Prostate gland (tissue), 2 donors: ENCODE measurements around the gene GABBR2. TPM values are rescaled to one million over a fixed set of nuclear protein-coding genes. Genes with fewer than 3 reads are reported as not detected.

Source experiments
- DNase-seq: peaks from one replicate; pipeline ENCODE4 v3.0.0-alpha.2; 2019; ENCODE audit warnings: low spot score
- H3K27ac ChIP-seq, 2 donors: fragments of 200-600 bp; sonication (generic); 2 replicates each; pipeline ENCODE4 v1.5.1; 2017 to 2019
- H3K27me3 ChIP-seq: fragments of 200-600 bp; sonication (generic); replicated peaks from 2 replicates; pipeline ENCODE4 v1.5.1; 2019; ENCODE audit not compliant: insufficient read depth
- H3K36me3 ChIP-seq, 2 donors: fragments of 200-600 bp; sonication (generic); 1 replicate in 1 of 2; 2 replicates in 1 of 2; pipeline versions ENCODE4 v1.5.1 to v1.8.1; 2017 to 2019
- H3K4me1 ChIP-seq: fragments of 200-600 bp; sonication (generic); replicated peaks from 2 replicates; pipeline ENCODE4 v1.5.1; 2019
- H3K4me3 ChIP-seq, 2 donors: fragments of 200-600 bp; sonication (generic); 2 replicates each; pipeline ENCODE4 v1.5.1; 2017 to 2019
- H3K9me3 ChIP-seq: fragments of 200-600 bp; sonication (generic); 2 replicates; pipeline ENCODE4 v1.5.1; 2017
- CTCF ChIP-seq, 4 experiments: fragments of 200-600 bp in 2 of 4; fragments of 450-650 bp in 2 of 4; sonication (generic) in 2 of 4; IDR thresholded peaks; 1 replicate in 3 of 4; 2 replicates in 1 of 4; pipeline ENCODE4 v1.5.1; 2016 to 2019; ENCODE audit warnings: antibody characterized with exemption in 4 of 4, mild to moderate bottlenecking in 2 of 4, moderate library complexity in 2 of 4
- POLR2A ChIP-seq: fragments of 450-650 bp; IDR thresholded peaks from one replicate; pipeline ENCODE4 v1.6.1; 2016; ENCODE audit warnings: antibody characterized with exemption, mild to moderate bottlenecking
- POLR2AphosphoS5 ChIP-seq: sonication (generic); formaldehyde crosslinking; IDR thresholded peaks from one replicate; pipeline ENCODE4 v1.6.1; 2017; ENCODE audit warnings: antibody characterized with exemption
- WGBS: methylation state at CpG from one replicate; pipeline ENCODE4 v1.1.5; 2018; 5-methylcytosine and 5-hydroxymethylcytosine counted together
- intact Hi-C: fragments of 100-400 bp; cut with DNase I; formaldehyde crosslinking; loops from one replicate; pipeline ENCODE4 v1.14.2; 2022
- total RNA-seq, 2 donors: library from RNA; depleted of rRNA; stranded (reverse); fragments of >200 nt; gene quantifications; one replicate each; pipeline ENCODE4 v1.1.0, GENCODE V29; 2016

Gene GABBR2
- total RNA-seq, 2 donors from 2014 or later, result 0.97 TPM; not detected in 1

DNA sequence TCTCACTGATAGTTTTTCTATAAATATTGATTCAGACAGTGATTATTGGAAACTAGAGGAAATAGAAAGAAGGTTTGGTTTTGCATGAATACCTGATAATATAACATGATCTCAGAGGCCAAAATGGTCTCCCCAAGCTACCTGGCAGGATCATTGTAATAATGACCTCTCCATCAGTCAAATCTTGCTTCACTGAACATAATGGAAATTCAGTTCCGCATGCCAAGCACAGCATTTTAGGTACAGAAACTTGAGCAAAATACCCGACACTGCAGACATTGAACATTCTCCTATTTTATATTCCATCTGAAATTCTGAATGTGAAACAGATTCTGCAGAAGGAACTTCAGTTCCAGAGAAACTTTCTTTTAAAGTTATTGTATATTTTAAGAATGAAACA is 444.2 kb downstream of the GABBR2 start:
- Histone ChIP-seq H3K4me1 (no peaks in the 10 kb centered on the region), H3K27me3 (no peaks in the 10 kb centered on the region), H3K27ac (no peak overlapping the region), H3K9me3 (no peaks in the 10 kb centered on the region), H3K4me3 (no peak overlapping the region), H3K36me3 (no peaks in the 10 kb centered on the region)
- WGBS, result 84% methylated on average over 2 of the region's 2 CpGs
- TF ChIP-seq POLR2AphosphoS5 (no peak), POLR2A (no peak), CTCF (IDR thresholded peaks at IDR 0.05) (no peak)
- intact Hi-C loops, result no loop called here
- no peak for DNase-seq

DNA sequence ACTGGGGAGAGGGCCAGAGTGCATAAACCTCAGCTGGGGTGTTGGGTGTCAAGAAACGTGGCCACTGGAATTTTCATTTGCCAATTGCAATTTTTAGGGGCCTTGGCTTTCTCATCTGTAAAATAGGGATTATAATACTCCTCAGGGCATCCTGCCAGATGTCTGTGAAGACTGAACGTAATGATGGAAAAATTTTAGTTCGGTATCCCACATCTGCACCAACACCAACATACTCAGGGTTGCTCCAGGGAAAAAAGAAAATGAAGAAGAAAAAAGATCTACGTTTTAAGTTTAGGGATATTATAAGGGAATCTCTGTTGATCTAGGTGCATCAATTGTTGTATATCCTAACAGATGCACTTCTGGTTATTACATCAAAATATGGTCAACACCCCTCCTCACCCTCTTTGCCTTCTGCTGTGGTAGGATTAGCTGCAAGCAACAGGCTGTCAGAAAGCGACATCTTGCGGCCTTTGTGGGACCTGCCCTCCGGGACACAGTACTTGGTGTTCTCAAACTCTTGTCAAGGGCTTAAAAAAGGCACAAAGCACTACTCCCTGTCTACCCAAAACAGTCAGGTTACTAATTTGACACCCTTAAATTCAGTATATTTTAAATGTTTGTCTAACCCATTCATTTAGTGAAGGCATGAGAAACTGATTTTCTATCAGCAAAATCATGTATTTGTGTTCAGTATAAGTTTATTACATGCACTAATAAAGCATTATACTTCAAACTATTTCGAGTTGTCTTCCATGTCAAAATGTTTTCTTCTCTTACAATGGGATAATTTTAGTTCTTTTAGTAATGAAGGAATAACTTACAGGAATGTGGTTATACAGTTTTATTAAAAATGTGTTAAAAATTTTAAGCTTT is 445.0 kb downstream of the GABBR2 start:
- intact Hi-C loops, result loop anchor here (2.0 kb wide), 1 partner anchor 189 kb away; no protein-coding TSS in a partner anchor
- peak; percentile 77 for DNase-seq
- Histone ChIP-seq H3K27ac (no peak overlapping the region), H3K27me3 (no peaks in the 10 kb centered on the region), H3K4me3 (no peak overlapping the region), H3K36me3 (no peaks in the 10 kb centered on the region), H3K9me3 (no peaks in the 10 kb centered on the region), H3K4me1 (no peaks in the 10 kb centered on the region)
- TF ChIP-seq POLR2AphosphoS5 (peak; percentile 57), CTCF (IDR thresholded peaks at IDR 0.05) (peak; percentile 59 to 92 (median 78)), POLR2A (no peak)
- WGBS, result 32% methylated on average over 8 of the region's 8 CpGs

DNA sequence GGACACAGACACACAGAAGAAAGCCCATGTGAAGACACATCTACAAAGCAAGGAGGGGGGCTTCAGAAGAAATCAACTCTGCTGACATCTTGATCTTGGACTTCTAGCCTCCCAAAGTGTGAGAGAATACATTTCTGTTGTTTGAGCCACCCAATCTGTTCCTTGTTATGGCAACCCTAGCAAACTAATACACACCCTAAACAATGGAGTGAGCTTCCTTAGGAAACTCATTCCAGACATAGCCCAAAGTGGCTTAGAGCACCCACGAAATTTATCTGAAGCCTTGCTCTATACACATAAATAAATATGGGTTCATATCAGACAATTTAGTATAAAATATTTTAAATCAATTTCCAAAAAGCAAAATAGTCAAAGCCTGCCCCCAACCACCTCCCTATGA is 445.7 kb downstream of the GABBR2 start:
- 92% methylated on average over 1 of the region's 1 CpG for WGBS
- Histone ChIP-seq H3K27me3 (no peaks in the 10 kb centered on the region), H3K4me3 (no peak overlapping the region), H3K36me3 (no peaks in the 10 kb centered on the region), H3K27ac (no peak overlapping the region), H3K9me3 (no peaks in the 10 kb centered on the region), H3K4me1 (no peaks in the 10 kb centered on the region)
- TF ChIP-seq CTCF (IDR thresholded peaks at IDR 0.05), result no peak
- no peak for TF ChIP-seq POLR2AphosphoS5
- no peak for TF ChIP-seq POLR2A
- intact Hi-C loops, result loop anchor here (2.0 kb wide), 1 partner anchor 188 kb away; no protein-coding TSS in a partner anchor
- no peak for DNase-seq

- intact Hi-C loops, result loop anchor here (1.0 to 2.0 kb wide), 2 partner anchors 57 to 187 kb away; no protein-coding TSS in a partner anchor
- H3K9me3 ChIP-seq, result no peaks in the 10 kb centered on the region
- H3K36me3 ChIP-seq, result no peaks in the 10 kb centered on the region
- no peak overlapping the region for H3K4me3 ChIP-seq
- DNase-seq, result no peak
- no peaks in the 10 kb centered on the region for H3K27me3 ChIP-seq
- H3K4me1 ChIP-seq, result no peaks in the 10 kb centered on the region
- H3K27ac ChIP-seq, result no peak overlapping the region
- 93% methylated on average over 3 of the region's 3 CpGs for WGBS
- TF ChIP-seq CTCF (IDR thresholded peaks at IDR 0.05) (no peak), POLR2AphosphoS5 (no peak), POLR2A (no peak)
Observed at GRCh38 chr9:98262056-98262455, 446.7 kb downstream of the GABBR2 start.

DNA sequence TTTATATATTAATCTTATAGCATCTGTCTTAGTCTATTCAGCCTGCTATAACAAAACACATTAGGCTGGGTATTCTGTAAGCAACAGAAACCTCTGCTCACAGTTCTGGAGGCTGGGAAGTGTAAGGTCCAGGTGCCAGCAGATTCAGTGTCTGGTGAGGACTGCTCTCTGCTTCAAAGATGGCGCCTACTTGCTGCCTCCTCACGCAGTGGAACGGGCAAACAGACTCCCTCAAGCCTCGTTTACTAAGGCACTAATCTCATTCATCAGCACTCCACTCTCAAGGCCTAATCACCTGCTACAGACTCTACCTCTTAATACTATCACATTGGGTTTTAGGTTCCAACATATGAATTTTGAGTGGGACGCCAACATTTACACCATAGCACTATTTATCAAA is 448.1 kb downstream of the GABBR2 start:
- DNase-seq, result no peak
- H3K4me1 ChIP-seq, result no peaks in the 10 kb centered on the region
- H3K4me3 ChIP-seq, result no peak overlapping the region
- H3K9me3 ChIP-seq, result no peaks in the 10 kb centered on the region
- 82% methylated on average over 5 of the region's 5 CpGs for WGBS
- H3K27ac ChIP-seq, result no peak overlapping the region
- intact Hi-C loops, result no loop called here
- TF ChIP-seq CTCF (IDR thresholded peaks at IDR 0.05), result no peak
- no peak for TF ChIP-seq POLR2A
- TF ChIP-seq POLR2AphosphoS5, result no peak
- no peaks in the 10 kb centered on the region for H3K36me3 ChIP-seq
- H3K27me3 ChIP-seq, result no peaks in the 10 kb centered on the region
